ENCODE measurements around the gene TMLHE.

- TF ChIP-seq CTCF (IDR thresholded peaks at IDR 0.05) (no peak), SIN3A (IDR thresholded peaks at IDR 0.05; ENCODE audit: borderline replicate concordance, insufficient read depth, low read depth, low read length) (no peak)
These were observed 19.8 kb downstream of the TMLHE start for GRCh38 chrX:155592981-155593380.

All from Panc1 (cell line).